ENCODE data around the gene ST6GALNAC6.
A peak's percentile ranks its signal among the peaks of the same experiment; 100 is the strongest.
"Not testable (repeated sequence)": the region's sequence is repeated elsewhere in the genome, so short reads cannot be mapped to it uniquely, and the experiment has no call there.

ST6GALNAC6 gene

GRCh38 chr9:127856094-127856728 is 43.2 kb downstream of the ST6GALNAC6 start:
- no peak for DNase-seq (ENCODE audit: low spot score)

GRCh38 chr9:127855522-127855921 is 43.9 kb downstream of the ST6GALNAC6 start:
- no peak for DNase-seq (ENCODE audit: low spot score)

DNA sequence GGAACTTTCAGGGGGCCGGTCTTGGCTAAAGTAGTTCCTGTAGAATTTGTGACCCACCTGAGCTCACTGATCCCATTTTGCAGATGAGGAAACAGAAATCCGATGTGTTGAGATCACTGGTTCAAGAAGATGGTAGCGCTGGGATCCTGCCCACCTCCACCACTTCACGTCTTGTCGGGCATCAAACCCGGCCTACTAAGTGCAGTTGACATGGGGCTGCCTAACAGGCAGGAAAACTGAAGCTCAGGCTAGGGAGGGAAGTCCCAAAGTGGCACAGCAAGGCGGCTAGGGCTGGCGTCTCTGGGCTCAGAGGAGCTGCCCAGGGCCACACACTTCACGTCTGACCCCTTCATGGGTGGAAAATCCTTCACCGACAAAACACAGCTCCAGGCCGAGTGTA is 44.4 kb downstream of the ST6GALNAC6 start:
- DNase-seq (ENCODE audit: low spot score), result no peak

GRCh38 chr9:127854184-127854806 is 45.1 kb downstream of the ST6GALNAC6 start, which contains the start of gene ENG:
Gene ENG, minus strand, starts transcription at chr9:127854658. Its CDS starts 303 bp downstream, at chr9:127854355.
- DNase-seq (ENCODE audit: low spot score), result no peak

DNA sequence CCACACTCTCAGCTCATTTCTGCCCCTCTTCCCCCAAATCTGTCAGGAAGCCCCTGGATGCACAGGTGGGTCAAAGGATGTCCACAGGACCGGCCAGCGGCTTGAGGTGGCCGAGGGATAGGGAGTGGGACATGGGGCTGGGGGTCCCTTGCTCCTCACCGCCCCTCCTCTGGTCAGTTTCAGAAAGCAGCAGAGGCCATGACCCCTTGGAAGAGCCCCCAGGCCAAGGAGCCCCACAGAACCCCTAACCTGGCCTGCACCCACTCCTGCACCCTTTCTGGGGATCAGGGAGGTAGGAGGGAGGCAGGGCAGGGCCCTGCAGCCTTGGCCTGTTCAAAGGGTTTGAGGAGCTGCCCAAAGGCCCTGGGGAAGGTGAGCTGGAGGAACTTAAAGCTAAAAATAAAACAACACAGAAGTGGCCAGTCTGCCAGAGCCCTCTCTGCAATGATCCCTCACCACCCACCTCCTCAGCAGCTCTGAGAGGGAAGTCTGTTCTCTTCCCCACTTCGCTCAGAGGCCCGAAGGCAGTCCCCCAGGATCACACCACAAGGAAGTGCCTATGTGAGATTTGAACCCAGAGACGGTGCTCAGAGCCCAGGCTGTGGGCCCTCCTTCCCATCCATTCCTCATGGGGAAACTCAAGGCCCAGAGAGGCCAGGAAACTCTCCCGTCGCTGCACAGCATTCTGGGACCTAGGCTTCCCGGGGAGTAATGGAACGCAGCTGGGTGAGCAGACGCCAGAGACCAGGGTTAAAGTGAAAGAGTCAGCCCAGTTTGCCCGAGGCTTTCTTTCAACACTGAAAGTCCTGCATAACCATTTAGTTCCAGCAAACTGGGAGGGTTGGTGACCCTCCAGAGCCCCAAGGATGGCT is 45.9 kb downstream of the ST6GALNAC6 start:
- DNase-seq (ENCODE audit: low spot score), result no peak

DNA sequence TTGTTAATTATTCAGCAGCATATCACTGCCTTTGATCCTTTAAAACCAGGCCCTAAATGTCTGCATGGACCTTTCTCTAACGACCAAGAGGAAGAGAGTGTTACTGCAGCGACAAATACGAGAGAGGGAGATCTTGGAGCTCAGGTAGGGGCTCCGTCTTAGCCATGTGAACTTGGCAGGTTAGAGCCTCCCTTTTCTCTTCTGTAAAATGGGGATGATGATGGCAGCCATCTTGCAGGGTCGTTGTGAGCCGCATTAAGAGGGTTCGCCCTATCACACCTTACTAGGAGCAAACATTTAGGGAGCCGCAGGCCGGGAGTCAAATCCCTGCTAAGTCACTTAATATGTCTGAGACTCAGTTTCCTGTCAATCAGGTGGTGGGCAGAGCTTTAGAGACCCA is 46.6 kb downstream of the ST6GALNAC6 start:
- DNase-seq (ENCODE audit: low spot score), result no peak

GRCh38 chr9:127850286-127850830 is 49.0 kb downstream of the ST6GALNAC6 start:
- DNase-seq (ENCODE audit: low spot score), result no peak

DNA sequence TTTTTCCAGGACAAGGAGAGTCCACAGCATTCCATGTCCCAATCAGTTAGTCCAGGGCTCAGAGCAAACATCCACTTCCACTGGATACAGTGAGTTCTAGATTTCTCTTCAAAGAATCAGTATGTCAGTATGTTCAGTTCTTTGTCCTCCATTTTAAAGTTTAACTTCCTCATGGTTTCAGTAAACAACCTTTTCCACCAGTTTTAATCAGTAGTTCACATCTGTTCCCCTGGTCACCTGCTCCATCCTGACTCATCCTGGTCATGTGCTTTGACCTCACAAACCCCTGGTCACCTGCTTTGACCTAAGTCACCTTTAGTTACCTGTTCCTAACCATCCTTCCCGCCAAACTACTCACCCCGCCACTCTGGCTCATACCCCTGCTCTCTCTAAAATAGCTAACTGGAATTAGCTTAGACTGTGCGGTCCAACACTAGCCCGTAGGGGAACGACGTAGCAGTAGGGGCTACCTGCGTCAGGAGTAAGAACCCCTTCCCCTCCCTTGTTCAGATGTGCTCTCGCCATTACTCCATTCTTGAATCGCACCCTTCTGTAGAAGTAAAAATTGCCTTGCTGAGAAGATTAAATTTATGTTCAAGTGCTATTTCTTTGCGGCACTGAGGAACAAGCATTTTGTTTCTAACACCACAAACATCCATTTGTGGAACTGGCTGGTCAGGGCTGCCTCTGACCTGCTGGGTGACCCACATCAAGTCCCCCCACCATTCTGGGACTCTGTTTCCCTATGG is 50.5 kb downstream of the ST6GALNAC6 start:
- DNase-seq (ENCODE audit: low spot score), result no peak

GRCh38 chr9:127847833-127848755 is 51.3 kb downstream of the ST6GALNAC6 start:
- DNase-seq (ENCODE audit: low spot score), result no peak

DNA sequence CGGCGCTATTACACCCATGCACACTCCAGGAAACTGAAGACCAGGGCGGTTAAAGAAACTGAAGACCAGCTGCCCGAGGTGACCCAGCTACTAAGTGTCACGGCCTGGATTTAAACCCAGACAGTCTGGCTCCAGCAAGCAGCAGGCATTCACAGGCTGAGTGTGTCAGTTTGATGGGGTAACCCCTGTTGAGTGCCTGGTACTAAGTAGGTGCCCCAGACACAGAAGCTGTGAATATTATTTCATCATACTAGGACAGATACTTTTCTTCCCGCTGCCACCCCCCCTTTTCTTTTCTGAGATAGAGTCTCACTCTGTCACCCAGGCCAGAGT is 52.3 kb downstream of the ST6GALNAC6 start:
- DNase-seq (ENCODE audit: low spot score), result peak; percentile 63

DNA sequence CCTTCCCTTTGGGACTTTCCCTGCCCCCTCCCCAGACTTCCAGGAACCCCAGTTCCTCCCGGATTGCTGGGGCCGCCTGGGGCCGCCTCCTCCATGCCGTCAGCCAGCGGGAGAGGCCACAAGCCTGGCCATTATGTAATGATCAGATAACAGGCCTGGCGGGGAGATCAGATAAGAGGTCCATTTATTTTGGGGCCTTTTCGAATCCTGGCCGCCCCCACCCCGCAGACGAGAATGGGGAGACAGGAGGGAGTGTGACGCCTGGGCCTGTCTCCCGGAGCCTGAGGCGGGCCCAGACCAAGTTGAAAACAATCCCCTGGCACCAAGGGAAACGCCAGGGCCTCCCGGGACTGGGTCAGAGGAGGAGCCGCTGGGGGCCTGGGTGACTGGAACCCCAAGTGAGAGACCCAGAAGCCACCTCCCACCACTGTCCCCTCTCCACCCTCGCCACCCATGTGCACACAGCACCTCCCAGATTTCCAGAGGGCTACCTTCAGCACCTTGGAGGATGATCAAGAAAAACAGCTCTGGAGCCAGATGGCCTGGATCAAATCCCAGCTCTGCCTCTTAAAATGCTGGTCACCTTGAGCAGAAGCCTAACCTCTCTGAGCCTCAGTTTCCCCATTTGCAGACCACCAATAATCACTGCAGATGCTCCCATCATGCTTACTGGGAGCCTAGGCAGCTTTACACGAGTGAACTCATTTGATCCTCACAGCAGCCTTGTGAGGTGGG is 52.8 kb downstream of the ST6GALNAC6 start:
- peak; percentile 65 for DNase-seq (ENCODE audit: low spot score)

- DNase-seq (ENCODE audit: low spot score), result not testable (repeated sequence)
Measured at GRCh38 chr9:127845619-127846018, 53.8 kb downstream of the ST6GALNAC6 start.

DNA sequence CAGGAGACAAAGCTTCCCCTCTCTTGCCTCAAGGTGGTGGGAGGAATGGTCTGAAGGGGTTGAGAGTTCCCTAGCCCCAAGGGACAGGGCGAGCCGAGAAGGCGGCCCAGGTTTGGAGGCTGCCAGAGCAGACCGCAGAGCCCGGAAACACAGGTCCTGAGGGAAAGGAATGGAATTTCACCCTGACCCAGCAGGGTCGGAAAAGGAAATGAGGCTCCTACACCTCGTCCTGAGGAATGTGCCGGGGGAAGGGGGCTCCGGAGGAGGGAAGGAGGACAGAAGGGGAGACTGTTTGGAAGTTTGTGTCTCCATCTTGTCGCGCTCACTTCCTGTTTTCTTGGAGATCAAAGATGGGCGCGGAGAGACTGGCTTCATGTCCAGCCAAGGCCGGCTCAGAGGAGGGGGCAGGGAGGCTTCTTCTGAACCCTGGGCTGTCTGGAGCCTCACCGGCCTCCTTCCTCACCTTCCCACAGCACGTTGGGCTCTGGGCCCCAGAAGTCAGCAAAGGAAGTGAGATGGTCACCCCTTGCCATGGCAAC is 54.5 kb downstream of the ST6GALNAC6 start:
- DNase-seq (ENCODE audit: low spot score), result no peak

DNA sequence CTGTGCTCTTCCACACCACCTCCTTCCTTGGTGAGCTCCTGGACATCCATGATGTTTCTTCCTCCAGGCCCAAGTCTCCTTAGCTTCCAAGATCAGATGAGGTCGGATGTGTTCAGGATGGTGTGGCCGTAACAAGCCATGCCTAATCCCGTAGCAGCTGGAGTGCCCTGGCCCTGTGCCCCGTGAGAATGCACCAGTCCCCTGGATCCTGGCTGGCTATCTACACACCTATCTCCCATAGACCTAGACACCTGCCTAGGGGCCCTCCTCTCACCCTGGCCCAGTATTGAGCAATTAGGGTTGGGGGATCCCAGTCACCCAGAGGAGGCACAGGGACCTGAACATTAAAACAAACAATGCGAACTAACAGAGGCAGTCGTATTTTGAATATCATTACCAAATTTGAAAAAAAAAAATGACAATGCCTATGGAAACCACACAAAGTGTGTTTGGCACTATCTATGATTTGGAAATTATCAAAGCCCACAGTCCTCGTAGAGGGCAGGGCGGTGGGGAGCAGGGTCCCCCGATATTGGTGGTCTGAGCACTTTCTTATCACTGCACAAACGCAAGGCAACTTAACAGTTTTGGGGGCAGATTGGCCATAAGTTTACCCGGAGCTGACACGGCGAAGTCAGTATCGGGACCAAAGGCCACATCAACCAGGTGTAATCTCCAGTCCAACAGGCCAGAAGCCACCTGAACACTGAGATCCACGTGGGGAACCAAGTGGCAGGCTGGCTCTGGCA is 58.1 kb downstream of the ST6GALNAC6 start:
- no peak for DNase-seq (ENCODE audit: low spot score)

- DNase-seq (ENCODE audit: low spot score), result no peak
Measured at GRCh38 chr9:127838375-127839078, 60.9 kb downstream of the ST6GALNAC6 start.

GRCh38 chr9:127837346-127837745 is 62.1 kb downstream of the ST6GALNAC6 start:
- DNase-seq (ENCODE audit: low spot score), result no peak

GRCh38 chr9:127836561-127836960 is 62.8 kb downstream of the ST6GALNAC6 start:
- not testable (repeated sequence) for DNase-seq (ENCODE audit: low spot score)

DNA sequence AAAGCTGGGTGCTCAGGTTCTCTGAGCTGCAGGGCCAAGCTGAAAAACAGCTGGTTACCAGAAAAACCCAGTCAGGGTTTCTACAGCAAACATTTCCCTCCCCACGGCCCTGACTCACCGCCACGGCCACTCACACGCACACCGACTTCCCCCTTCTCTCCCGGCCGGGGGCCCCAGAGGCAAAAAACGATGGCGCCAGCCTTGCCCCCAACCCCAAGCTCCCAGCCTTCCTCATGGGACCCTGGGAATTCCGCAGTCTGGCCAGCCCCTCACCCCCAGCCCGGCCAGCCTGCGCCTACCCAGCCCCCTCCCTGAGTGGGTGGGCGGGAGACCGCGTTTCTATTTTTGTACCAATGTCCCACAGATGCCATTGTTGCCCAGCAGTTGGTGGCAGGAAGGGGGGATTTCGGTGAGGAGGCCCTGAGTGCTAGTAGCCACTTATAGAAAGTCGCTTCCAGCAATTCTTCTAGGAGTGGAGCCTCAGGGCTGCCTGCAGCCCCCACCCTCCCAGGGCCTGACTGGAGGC is 63.3 kb downstream of the ST6GALNAC6 start:
- DNase-seq (ENCODE audit: low spot score), result no peak

All from SK-N-DZ (cell line).